Hepatocyte (in vitro differentiated cells): ENCODE data around the gene RIN3. TPM values are rescaled to one million over a fixed set of nuclear protein-coding genes. Genes with fewer than 3 reads are reported as not detected.

Source experiments
- DNase-seq: peaks from one replicate; pipeline ENCODE4 v3.0.0-alpha.2; 2016; ENCODE audit warnings: low spot score
- H2AFZ ChIP-seq: fragments of 200-600 bp; sonication (generic); 2 replicates; pipeline ENCODE4 v1.6.0; 2016; ENCODE audit warnings: antibody characterized with exemption, mild to moderate bottlenecking
- H3K27ac ChIP-seq: fragments of 200-600 bp; sonication (generic); 2 replicates; pipeline ENCODE4 v1.5.1; 2016; ENCODE audit warnings: mild to moderate bottlenecking
- H3K27me3 ChIP-seq: fragments of 200-600 bp; sonication (generic); 2 replicates; pipeline ENCODE4 v1.6.1; 2016
- H3K36me3 ChIP-seq: fragments of 200-600 bp; sonication (generic); replicated peaks from 2 replicates; pipeline ENCODE4 v1.5.1; 2016; ENCODE audit warnings: low read depth; ENCODE audit not compliant: insufficient read depth
- H3K4me1 ChIP-seq: fragments of 200-600 bp; sonication (generic); 2 replicates; pipeline ENCODE4 v1.5.1; 2016; ENCODE audit warnings: mild to moderate bottlenecking, moderate library complexity; ENCODE audit not compliant: insufficient read depth
- H3K4me2 ChIP-seq: fragments of 200-600 bp; sonication (generic); 2 replicates; pipeline ENCODE4 v1.6.0; 2016
- H3K4me3 ChIP-seq: fragments of 200-600 bp; sonication (generic); 2 replicates; pipeline ENCODE4 v1.5.1; 2016; ENCODE audit warnings: mild to moderate bottlenecking
- H3K79me2 ChIP-seq: fragments of 200-600 bp; sonication (generic); 2 replicates; pipeline ENCODE4 v1.6.0; 2017; ENCODE audit warnings: mild to moderate bottlenecking
- H3K9me2 ChIP-seq: fragments of 200-600 bp; sonication (generic); replicated peaks from 2 replicates; pipeline ENCODE4 v1.6.0; 2017; ENCODE audit warnings: mild to moderate bottlenecking; ENCODE audit not compliant: insufficient read depth
- H3K9me3 ChIP-seq: fragments of 200-600 bp; sonication (generic); 2 replicates; pipeline ENCODE4 v1.5.1; 2016; ENCODE audit warnings: low read depth, mild to moderate bottlenecking
- H4K20me1 ChIP-seq: fragments of 200-600 bp; sonication (generic); 2 replicates; pipeline ENCODE4 v1.6.0; 2016; ENCODE audit warnings: mild to moderate bottlenecking; ENCODE audit not compliant: insufficient read depth, poor library complexity, severe bottlenecking
- CTCF ChIP-seq: fragments of 200-600 bp; sonication (generic); IDR thresholded peaks from 2 replicates; pipeline ENCODE4 v1.5.1; 2016; ENCODE audit warnings: antibody characterized with exemption, mild to moderate bottlenecking; ENCODE audit not compliant: poor library complexity
- EZH2 ChIP-seq: fragments of 200-600 bp; sonication (generic); IDR thresholded peaks from 2 replicates; pipeline ENCODE4 v1.6.1; 2016; ENCODE audit warnings: antibody characterized with exemption, mild to moderate bottlenecking, borderline replicate concordance
- EZH2phosphoT487 ChIP-seq: fragments of 200-600 bp; sonication (generic); IDR thresholded peaks from one replicate; pipeline ENCODE4 v1.6.1; 2018; ENCODE audit warnings: antibody characterized with exemption, mild to moderate bottlenecking, low read depth, moderate library complexity; ENCODE audit not compliant: unreplicated experiment, severe bottlenecking
- WGBS: methylation state at CpG from one replicate; pipeline ENCODE4 v1.1.6; 2016; ENCODE audit warnings: low lambda C conversion rate; ENCODE audit errors: missing lambda C conversion rate; 5-methylcytosine and 5-hydroxymethylcytosine counted together
- polyA plus RNA-seq: library from polyadenylated mRNA; unstranded; fragments of >200 nt; fragmentation: Nextera tagmentation; extraction: Ambion mirVana; gene quantifications from 2 replicates; pipeline ENCODE4 v1.2.1, GENCODE V29; 2016
- total RNA-seq: library from RNA; depleted of rRNA; stranded (reverse); fragments of >200 nt; gene quantifications from 2 replicates; pipeline ENCODE4 v1.2.3, GENCODE V29; 2014

The RIN3 gene
- total and polyA plus RNA-seq, 2 experiments from 2014 or later, result 4.2 to 11.8 TPM

GRCh38 chr14:92703516-92703915, 189.9 kb downstream of the RIN3 start:
- H3K36me3 ChIP-seq, result no peaks in the 10 kb centered on the region

GRCh38 chr14:92704036-92704804, 190.6 kb downstream of the RIN3 start:
- Histone ChIP-seq H3K9me2 (no peaks in the 10 kb centered on the region), H3K27me3 (no peaks in the 10 kb centered on the region), H3K4me1 (no peaks in the 10 kb centered on the region), H3K9me3 (no peaks in the 10 kb centered on the region), H3K4me3 (no peak overlapping the region), H3K27ac (no peak overlapping the region), H2AFZ (no peak overlapping the region), H3K4me2 (no peak overlapping the region), H3K36me3 (no peaks in the 10 kb centered on the region), H3K79me2 (no peaks in the 10 kb centered on the region), H4K20me1 (no peaks in the 10 kb centered on the region)
- 93% methylated on average over 23 of the region's 23 CpGs for WGBS
- no peak for DNase-seq
- TF ChIP-seq EZH2 (no peak), EZH2phosphoT487 (no peak), CTCF (no peak)

More at GRCh38 chr14:92703516-92703915, 189.9 kb downstream of the RIN3 start:
- Histone ChIP-seq H3K9me3 (no peaks in the 10 kb centered on the region), H3K9me2 (no peaks in the 10 kb centered on the region), H3K4me1 (no peaks in the 10 kb centered on the region), H4K20me1 (no peaks in the 10 kb centered on the region), H3K27ac (no peak overlapping the region), H3K4me3 (no peak overlapping the region), H3K27me3 (no peaks in the 10 kb centered on the region), H3K4me2 (no peak overlapping the region), H2AFZ (no peak overlapping the region), H3K79me2 (no peaks in the 10 kb centered on the region)
- no peak for TF ChIP-seq EZH2phosphoT487
- TF ChIP-seq CTCF, result no peak
- no peak for TF ChIP-seq EZH2
- DNase-seq, result no peak
- 100% methylated on average over 10 of the region's 10 CpGs for WGBS

GRCh38 chr14:92704821-92705220, 191.2 kb downstream of the RIN3 start:
- TF ChIP-seq EZH2, result no peak
- Histone ChIP-seq H4K20me1 (no peaks in the 10 kb centered on the region), H3K9me2 (no peaks in the 10 kb centered on the region), H3K27me3 (no peaks in the 10 kb centered on the region), H3K4me2 (no peak overlapping the region), H3K79me2 (no peaks in the 10 kb centered on the region), H3K4me3 (no peak overlapping the region), H3K4me1 (no peaks in the 10 kb centered on the region), H2AFZ (no peak overlapping the region), H3K9me3 (no peaks in the 10 kb centered on the region), H3K36me3 (no peaks in the 10 kb centered on the region), H3K27ac (no peak overlapping the region)
- no peak for DNase-seq
- 96% methylated on average over 11 of the region's 11 CpGs for WGBS

GRCh38 chr14:92706386-92706785, 192.8 kb downstream of the RIN3 start:
- H3K27me3 ChIP-seq, result no peaks in the 10 kb centered on the region
- H3K4me3 ChIP-seq, result no peak overlapping the region
- no peaks in the 10 kb centered on the region for H3K9me3 ChIP-seq
- no peak for DNase-seq
- H3K79me2 ChIP-seq, result no peaks in the 10 kb centered on the region
- no peaks in the 10 kb centered on the region for H3K9me2 ChIP-seq
- no peaks in the 10 kb centered on the region for H3K4me1 ChIP-seq
- no peaks in the 10 kb centered on the region for H4K20me1 ChIP-seq
- 96% methylated on average over 15 of the region's 15 CpGs for WGBS
- no peak overlapping the region for H2AFZ ChIP-seq
- H3K36me3 ChIP-seq, result no peaks in the 10 kb centered on the region
- TF ChIP-seq EZH2phosphoT487, result no peak
- no peak for TF ChIP-seq EZH2
- TF ChIP-seq CTCF, result no peak
- H3K4me2 ChIP-seq, result no peak overlapping the region
- H3K27ac ChIP-seq, result no peak overlapping the region
